ENCODE results near the gene CACNB4. TPM values are rescaled to one million over a fixed set of nuclear protein-coding genes. Genes with fewer than 3 reads are reported as not detected.
A peak's percentile ranks its signal among the peaks of the same experiment; 100 is the strongest.

Gene CACNB4
- total RNA-seq, 2 donors from 2014 or later = 0.33 to 1.3 TPM

DNA sequence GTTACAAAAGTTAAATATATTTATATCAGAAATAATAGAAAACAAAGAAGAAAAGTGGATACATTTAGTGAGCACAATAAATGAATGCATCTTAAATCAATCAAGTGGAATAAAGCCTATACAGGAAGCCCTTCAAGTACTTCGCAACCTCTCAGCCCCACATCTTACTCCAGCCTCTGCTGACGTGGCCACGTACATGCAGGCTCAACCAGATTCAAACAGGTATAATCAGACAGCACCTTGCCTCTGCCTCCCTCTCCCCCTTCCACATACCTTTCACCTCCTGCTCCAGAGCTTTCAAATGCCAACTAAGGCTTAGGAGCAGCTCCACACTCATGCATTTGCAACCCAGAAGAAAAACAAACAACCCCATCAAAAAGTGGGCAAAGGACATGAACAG, 32.9 kb downstream of the CACNB4 start:
- H3K4me3 ChIP-seq = no peak overlapping the region
- no peak for ATAC-seq
- no peaks in the 10 kb centered on the region for H3K4me1 ChIP-seq
- no peaks in the 10 kb centered on the region for H3K9me3 ChIP-seq
- H3K36me3 ChIP-seq (replicated peaks in 1 of 2; ENCODE audit: insufficient read depth in 1 of 2, low read depth in 2 of 2) = no peaks in the 10 kb centered on the region
- no peaks in the 10 kb centered on the region for H3K27me3 ChIP-seq
- WGBS, 2 donors = 89 to 93% methylated on average over 3 of the region's 3 CpGs
- no peak for TF ChIP-seq POLR2A (IDR thresholded peaks at IDR 0.05)
- TF ChIP-seq, protein P1, sequence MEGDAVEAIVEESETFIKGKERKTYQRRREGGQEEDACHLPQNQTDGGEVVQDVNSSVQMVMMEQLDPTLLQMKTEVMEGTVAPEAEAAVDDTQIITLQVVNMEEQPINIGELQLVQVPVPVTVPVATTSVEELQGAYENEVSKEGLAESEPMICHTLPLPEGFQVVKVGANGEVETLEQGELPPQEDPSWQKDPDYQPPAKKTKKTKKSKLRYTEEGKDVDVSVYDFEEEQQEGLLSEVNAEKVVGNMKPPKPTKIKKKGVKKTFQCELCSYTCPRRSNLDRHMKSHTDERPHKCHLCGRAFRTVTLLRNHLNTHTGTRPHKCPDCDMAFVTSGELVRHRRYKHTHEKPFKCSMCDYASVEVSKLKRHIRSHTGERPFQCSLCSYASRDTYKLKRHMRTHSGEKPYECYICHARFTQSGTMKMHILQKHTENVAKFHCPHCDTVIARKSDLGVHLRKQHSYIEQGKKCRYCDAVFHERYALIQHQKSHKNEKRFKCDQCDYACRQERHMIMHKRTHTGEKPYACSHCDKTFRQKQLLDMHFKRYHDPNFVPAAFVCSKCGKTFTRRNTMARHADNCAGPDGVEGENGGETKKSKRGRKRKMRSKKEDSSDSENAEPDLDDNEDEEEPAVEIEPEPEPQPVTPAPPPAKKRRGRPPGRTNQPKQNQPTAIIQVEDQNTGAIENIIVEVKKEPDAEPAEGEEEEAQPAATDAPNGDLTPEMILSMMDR (IDR thresholded peaks at IDR 0.05) = no peak
- intact Hi-C loops (cut with DNase I) = no loop called here
- DNase-seq = no peak
- H3K27ac ChIP-seq = no peak overlapping the region

DNA sequence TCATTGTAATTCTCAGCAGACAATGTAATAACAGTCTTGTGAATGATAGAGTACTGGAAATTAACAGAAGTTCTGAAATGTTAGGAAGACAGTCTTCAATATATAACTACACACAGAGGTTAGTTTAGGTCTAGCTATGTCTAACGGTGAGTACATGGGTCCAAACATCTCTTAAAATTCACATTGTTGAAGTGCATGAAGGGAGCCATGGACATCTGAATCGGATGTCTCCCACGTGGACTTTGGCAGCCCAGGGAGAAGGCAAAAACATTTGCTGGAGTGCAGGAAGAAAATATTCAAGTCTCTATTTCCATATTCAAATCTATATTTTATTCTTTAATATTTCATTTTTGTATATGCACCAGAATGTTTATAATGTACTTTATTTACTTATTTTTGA, 34.8 kb downstream of the CACNB4 start:
- intact Hi-C loops (cut with DNase I) = no loop called here
- no peaks in the 10 kb centered on the region for H3K27me3 ChIP-seq
- no peak overlapping the region for H3K4me3 ChIP-seq
- WGBS, 2 donors = 58 to 65% methylated on average over 3 of the region's 3 CpGs
- ATAC-seq (no peak), DNase-seq (no peak)
- H3K4me1 ChIP-seq = no peaks in the 10 kb centered on the region
- no peak for TF ChIP-seq POLR2A (IDR thresholded peaks at IDR 0.05)
- no peak overlapping the region for H3K27ac ChIP-seq
- H3K36me3 ChIP-seq (replicated peaks in 1 of 2; ENCODE audit: insufficient read depth in 1 of 2, low read depth in 2 of 2) = no peaks in the 10 kb centered on the region
- H3K9me3 ChIP-seq = no peaks in the 10 kb centered on the region

DNA sequence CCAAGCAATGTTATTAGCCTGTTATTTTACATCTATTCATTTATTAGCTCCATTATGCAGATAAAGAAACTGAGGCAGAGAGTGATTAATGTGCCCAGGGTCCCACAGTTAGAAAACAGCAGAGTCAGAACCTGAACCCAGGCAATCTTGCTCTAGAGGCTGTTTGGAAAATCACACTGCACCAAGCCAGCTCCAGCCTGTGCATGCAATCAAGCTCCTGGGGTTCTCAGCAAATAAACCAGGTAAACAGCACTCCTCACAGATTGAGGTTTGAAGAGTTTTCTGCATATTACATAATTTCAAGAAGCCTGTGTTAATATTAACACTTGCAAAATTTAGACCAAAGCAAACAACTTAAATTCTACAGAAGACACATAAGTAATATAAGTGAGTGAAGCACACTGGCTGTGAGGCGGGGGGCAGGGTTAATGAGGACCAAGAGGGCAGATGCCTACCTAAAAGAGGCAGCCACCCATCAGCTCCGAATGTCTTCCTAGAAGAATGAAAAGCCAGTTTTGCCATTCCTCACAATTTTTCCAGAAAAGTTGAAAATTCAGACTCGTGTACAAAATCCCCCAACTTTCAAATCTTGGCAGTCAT, 35.4 kb downstream of the CACNB4 start:
- 55 to 61% methylated on average over 3 of the region's 3 CpGs for WGBS, 2 donors
- Histone ChIP-seq H3K4me1 (no peaks in the 10 kb centered on the region), H3K9me3 (peaks cover 0 to 5% (median 0%) of the 10 kb centered on the region in 3 donors), H3K27me3 (no peaks in the 10 kb centered on the region), H3K36me3 (replicated peaks in 1 of 2; ENCODE audit: insufficient read depth in 1 of 2, low read depth in 2 of 2) (no peaks in the 10 kb centered on the region), H3K4me3 (no peak overlapping the region), H3K27ac (no peak overlapping the region)
- intact Hi-C loops (cut with DNase I) = no loop called here
- ATAC-seq (no peak), DNase-seq (no peak)
- TF ChIP-seq, protein P1 (IDR thresholded peaks at IDR 0.05) = no peak
- TF ChIP-seq POLR2A (IDR thresholded peaks at IDR 0.05) = no peak

DNA sequence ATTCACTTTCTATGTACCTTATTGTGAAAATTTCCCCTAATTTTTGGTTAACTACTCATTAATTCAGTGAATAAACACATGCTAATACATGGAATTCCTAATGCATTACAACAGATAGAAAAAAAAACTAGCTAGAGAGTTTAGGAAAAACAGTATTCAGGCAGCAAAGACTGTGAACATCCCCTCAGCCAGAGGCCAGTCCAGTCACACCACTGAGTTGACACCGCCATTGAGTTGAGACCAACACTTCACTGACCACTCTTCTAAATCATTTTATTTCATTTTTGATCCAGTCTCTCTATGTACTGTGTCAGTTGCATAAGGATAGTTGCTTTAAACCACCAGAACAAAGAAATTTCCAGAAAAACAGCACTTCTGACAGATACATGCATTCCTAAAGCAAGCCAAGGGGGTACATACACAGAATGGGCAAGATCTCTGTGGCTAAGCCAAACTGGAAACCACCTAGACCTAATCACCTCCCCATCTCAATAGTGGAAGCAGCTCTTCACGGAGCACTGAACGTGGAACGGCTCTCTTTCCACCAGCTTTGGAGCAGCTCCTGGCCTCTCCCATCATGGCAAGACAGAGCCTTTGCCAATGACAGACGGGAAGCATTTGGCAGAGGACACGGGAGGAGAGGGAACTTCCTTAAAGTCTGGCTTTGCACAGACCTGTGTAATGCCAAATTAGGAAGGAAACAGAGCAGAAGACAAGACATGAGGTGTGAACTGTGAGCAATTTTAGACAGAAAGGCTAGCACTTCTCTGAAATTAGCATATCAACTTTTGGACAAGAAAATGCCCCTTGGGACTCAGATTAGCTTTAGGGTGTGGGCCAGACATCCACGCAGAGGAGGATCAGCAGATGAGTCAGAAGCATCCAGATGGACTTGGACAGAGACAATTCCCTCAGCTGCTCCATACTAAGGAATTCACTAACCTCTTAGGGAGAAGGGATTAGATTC, 36.4 kb downstream of the CACNB4 start:
- no peak overlapping the region for H3K27ac ChIP-seq
- no peaks in the 10 kb centered on the region for H3K27me3 ChIP-seq
- H3K4me1 ChIP-seq = no peaks in the 10 kb centered on the region
- no peaks in the 10 kb centered on the region for H3K36me3 ChIP-seq (replicated peaks in 1 of 2; ENCODE audit: insufficient read depth in 1 of 2, low read depth in 2 of 2)
- no peak overlapping the region for H3K4me3 ChIP-seq
- WGBS, 2 donors = 69 to 75% methylated on average over 7 of the region's 7 CpGs
- TF ChIP-seq, protein P1 (IDR thresholded peaks at IDR 0.05) = no peak
- TF ChIP-seq POLR2A (IDR thresholded peaks at IDR 0.05) = no peak
- ATAC-seq (peak; percentile 50), DNase-seq (peak in 1 of 4 donors; percentile 29)
- peaks cover 0 to 6% (median 0%) of the 10 kb centered on the region in 3 donors for H3K9me3 ChIP-seq
- intact Hi-C loops (cut with DNase I) = no loop called here

DNA sequence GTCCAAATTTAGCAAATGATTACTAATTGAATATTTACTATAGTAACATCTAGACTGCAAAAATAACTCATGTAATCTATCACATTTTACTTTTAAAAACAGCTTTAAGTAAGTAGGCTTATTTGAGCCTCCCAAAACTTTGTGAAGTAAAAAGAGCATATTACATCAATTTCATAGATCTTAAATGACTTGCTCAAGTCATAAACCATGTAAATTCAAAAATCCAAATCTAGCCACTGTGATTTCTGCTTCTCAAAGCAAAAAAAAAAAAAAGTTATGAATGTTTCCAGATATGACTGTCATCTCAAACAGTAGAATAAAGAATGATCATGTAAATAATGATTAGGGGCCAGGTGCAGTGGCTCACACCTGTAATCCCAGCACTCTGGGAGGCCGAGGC, 37.5 kb downstream of the CACNB4 start:
- Histone ChIP-seq H3K4me1 (no peaks in the 10 kb centered on the region), H3K36me3 (replicated peaks in 1 of 2; ENCODE audit: insufficient read depth in 1 of 2, low read depth in 2 of 2) (no peaks in the 10 kb centered on the region), H3K27me3 (no peaks in the 10 kb centered on the region), H3K4me3 (no peak overlapping the region), H3K9me3 (peaks cover 0 to 6% (median 0%) of the 10 kb centered on the region in 3 donors), H3K27ac (no peak overlapping the region)
- 18 to 48% methylated on average over 1 of the region's 1 CpG for WGBS, 2 donors
- intact Hi-C loops (cut with DNase I) = no loop called here
- TF ChIP-seq, protein P1 (IDR thresholded peaks at IDR 0.05) = no peak
- TF ChIP-seq POLR2A (IDR thresholded peaks at IDR 0.05) = no peak
- DNase-seq = no peak
- no peak for ATAC-seq
